B cell (primary cell): ENCODE results near the gene RMC1. TPM values are rescaled to one million over a fixed set of nuclear protein-coding genes. Genes with fewer than 3 reads are reported as not detected.

Experiments
- ATAC-seq: fragments of 200-7000 bp; cut with Tn5 transposase; one replicate; pipeline ENCODE4 v1.10.0; 2021; ENCODE audit warnings: low read depth, mild to moderate bottlenecking, moderate number of reproducible peaks, moderate library complexity
- CTCF ChIA-PET: fragments of 350-600 bp; sonication (Branson Sonifier 250); formaldehyde crosslinking; loops from one replicate; lab custom pipeline; 2021; ENCODE audit warnings: antibody characterized with exemption, inconsistent platforms; lab: Charles Lee
- POLR2A ChIA-PET: fragments of 350-600 bp; sonication (Branson Sonifier 250); formaldehyde crosslinking; loops from one replicate; lab custom pipeline; 2021; ENCODE audit warnings: antibody characterized with exemption; lab: Charles Lee
- DNase-seq: peaks from one replicate; pipeline ENCODE4 v3.0.0; 2013
- H2AFZ ChIP-seq: 2 replicates; pipeline ENCODE4 v1.6.1; 2012; ENCODE audit warnings: mild to moderate bottlenecking, low read depth, low read length; ENCODE audit not compliant: insufficient read depth, poor library complexity, severe bottlenecking
- H3K27ac ChIP-seq, 2 donors: 1 replicate in 1 of 2; 2 replicates in 1 of 2; pipeline ENCODE4 v1.5.1; 2012 to 2013; ENCODE audit warnings: low read length in 2 of 2, mild to moderate bottlenecking in 2 of 2, moderate library complexity in 1 of 2
- H3K27me3 ChIP-seq, 4 experiments: fragments of 200-600 bp in 1 of 4; sonication (generic) in 1 of 4; replicated peaks in 1 of 4; 1 replicate in 2 of 4; 2 replicates in 2 of 4; pipeline versions ENCODE4 v1.6.1 to v1.7.0; 2013 to 2016; ENCODE audit warnings: low read length in 3 of 4, mild to moderate bottlenecking in 2 of 4, mixed read lengths in 1 of 4, moderate library complexity in 1 of 4; ENCODE audit not compliant: insufficient read depth in 4 of 4, control insufficient read depth in 3 of 4; ENCODE audit errors: control extremely low read depth in 1 of 4
- H3K36me3 ChIP-seq, 2 experiments: replicated peaks in 1 of 2; 1 replicate in 1 of 2; 2 replicates in 1 of 2; pipeline versions ENCODE4 v1.6.1 to v1.7.1; 2013; ENCODE audit warnings: low read length in 1 of 2; ENCODE audit not compliant: insufficient read depth in 2 of 2, control insufficient read depth in 1 of 2; ENCODE audit errors: control extremely low read depth in 1 of 2, extremely low read depth in 1 of 2
- H3K4me1 ChIP-seq, 2 donors: fragments of 200-600 bp in 1 of 2; sonication (generic) in 1 of 2; 1 replicate in 1 of 2; 2 replicates in 1 of 2; pipeline versions ENCODE4 v1.5.1 to v1.6.1; 2013 to 2017; ENCODE audit warnings: low read length in 2 of 2; ENCODE audit not compliant: control insufficient read depth in 2 of 2, insufficient read depth in 2 of 2
- H3K4me2 ChIP-seq: replicated peaks from 2 replicates; pipeline ENCODE3; 2012; ENCODE audit warnings: mild to moderate bottlenecking, low read depth, low read length; ENCODE audit not compliant: poor library complexity, severe bottlenecking
- H3K4me3 ChIP-seq, 5 experiments: fragments of 200-600 bp in 1 of 5; sonication (generic) in 1 of 5; 1 replicate in 3 of 5; 2 replicates in 2 of 5; pipeline versions ENCODE4 v1.5.1 to v1.7.0; 2011 to 2016; ENCODE audit warnings: low read length in 4 of 5, mild to moderate bottlenecking in 4 of 5, low read depth in 2 of 5, control low read depth in 1 of 5, moderate library complexity in 1 of 5; ENCODE audit not compliant: insufficient read depth in 1 of 5; ENCODE audit errors: control extremely low read depth in 1 of 5, extremely low read depth in 1 of 5
- H3K79me2 ChIP-seq: fragments of 200-600 bp; sonication (generic); one replicate; pipeline ENCODE4 v1.6.0; 2016; ENCODE audit warnings: low read length; ENCODE audit not compliant: control insufficient read depth, insufficient read depth
- H3K9ac ChIP-seq: fragments of 200-600 bp; sonication (generic); 2 replicates; pipeline ENCODE4 v1.6.1; 2017; ENCODE audit warnings: mild to moderate bottlenecking, low read length, moderate library complexity
- H3K9me3 ChIP-seq, 3 donors: one replicate each; pipeline versions ENCODE4 v1.6.1 to v1.7.1; 2013; ENCODE audit warnings: low read length in 2 of 3; ENCODE audit not compliant: control insufficient read depth in 2 of 3, insufficient read depth in 1 of 3; ENCODE audit errors: control extremely low read depth in 1 of 3
- H4K20me1 ChIP-seq: 2 replicates; pipeline ENCODE4 v1.6.0; 2012; ENCODE audit warnings: mild to moderate bottlenecking, low read length; ENCODE audit not compliant: insufficient read depth, control insufficient read depth, poor library complexity, severe bottlenecking
- H3K27ac Mint-ChIP-seq: one replicate; pipeline ENCODE4 v1.8.0; 2021; ENCODE audit warnings: mixed read lengths
- H3K27me3 Mint-ChIP-seq: one replicate; pipeline ENCODE4 v1.8.0; 2021; ENCODE audit warnings: mixed read lengths
- H3K4me1 Mint-ChIP-seq: one replicate; pipeline ENCODE4 v1.8.0; 2021; ENCODE audit warnings: mixed read lengths
- H3K4me3 Mint-ChIP-seq: one replicate; pipeline ENCODE4 v1.8.0; 2021; ENCODE audit warnings: mixed read lengths
- H3K9me3 Mint-ChIP-seq: one replicate; pipeline ENCODE4 v1.8.0; 2022; ENCODE audit warnings: mixed read lengths; ENCODE audit not compliant: insufficient read depth
- EZH2 ChIP-seq: IDR thresholded peaks from 2 replicates; pipeline ENCODE4 v1.6.1; 2012; ENCODE audit warnings: borderline replicate concordance, low read depth, mild to moderate bottlenecking, moderate library complexity, low read length; ENCODE audit not compliant: insufficient read depth, poor library complexity, severe bottlenecking
- WGBS: methylation state at CpG from one replicate; pipeline ENCODE4 v1.1.5; 2013; ENCODE audit warnings: missing lambda C conversion rate; ENCODE audit not compliant: insufficient coverage; 5-methylcytosine and 5-hydroxymethylcytosine counted together
- intact Hi-C: fragments of 100-400 bp; cut with micrococcal nuclease; formaldehyde crosslinking; loops from one replicate; pipeline ENCODE4 v1.10.0; 2022
- polyA plus RNA-seq: library from polyadenylated mRNA; depleted of rRNA; stranded (reverse); fragments of >200 nt; gene quantifications from 2 replicates; pipeline ENCODE4 v1.2.3, GENCODE V29; 2012
- total RNA-seq, 2 donors: library from RNA; stranded (reverse); fragments of 120-200 nt in 1 of 2; gene quantifications; 1 replicate in 1 of 2; 2 replicates in 1 of 2; pipeline versions ENCODE4 v1.2.3 to v1.2.4, GENCODE V29; 2013 to 2022
- TF ChIP-seq, protein P1 (sequence below): fragments of 200-600 bp; IDR thresholded peaks from one replicate; pipeline ENCODE4 v1.8.0; 2022; ENCODE audit warnings: antibody characterized with exemption, mild to moderate bottlenecking

The RMC1 gene
- total and polyA plus RNA-seq, 2 donors (not counting 1 experiment from before 2014, with no cell fraction given), result 77.3 to 137 TPM

GRCh38 chr18:23470620-23471387 is 32.5 kb upstream of the RMC1 start:
- Mint-ChIP-seq H3K27ac (peak overlapping the region; percentile 21), H3K4me3 (no peak overlapping the region), H3K4me1 (peaks cover 4% of the 10 kb centered on the region), H3K9me3 (no peaks in the 10 kb centered on the region), H3K27me3 (no peaks in the 10 kb centered on the region)
- Histone ChIP-seq H3K36me3 (peaks cover 19 to 82% of the 10 kb centered on the region in 2 experiments), H3K9ac (no peak overlapping the region), H3K4me1 (no peaks in the 10 kb centered on the region), H3K4me2 (no peak overlapping the region), H2AFZ (no peak overlapping the region), H3K9me3 (no peaks in the 10 kb centered on the region), H3K27ac (peak overlapping the region in 1 of 2 donors; percentile 52), H3K79me2 (peaks cover 46% of the 10 kb centered on the region), H3K4me3 (no peak overlapping the region), H4K20me1 (no peaks in the 10 kb centered on the region), H3K27me3 (no peaks in the 10 kb centered on the region)
- ATAC-seq (no peak), DNase-seq (no peak)
- 100% methylated on average over 2 of the region's 2 CpGs for WGBS
- ChIA-PET CTCF (interaction anchor here (0.6 to 1.3 kb wide), 5 partner anchors 9 to 92 kb away, joined by 3 to 4 read pairs (median 3); no protein-coding TSS in a partner anchor), POLR2A (interaction anchor here (0.6 kb wide), 1 partner anchor 17 kb away, joined by 4 read pairs; no protein-coding TSS in a partner anchor)
- intact Hi-C loops, result no loop called here
- TF ChIP-seq, protein P1, sequence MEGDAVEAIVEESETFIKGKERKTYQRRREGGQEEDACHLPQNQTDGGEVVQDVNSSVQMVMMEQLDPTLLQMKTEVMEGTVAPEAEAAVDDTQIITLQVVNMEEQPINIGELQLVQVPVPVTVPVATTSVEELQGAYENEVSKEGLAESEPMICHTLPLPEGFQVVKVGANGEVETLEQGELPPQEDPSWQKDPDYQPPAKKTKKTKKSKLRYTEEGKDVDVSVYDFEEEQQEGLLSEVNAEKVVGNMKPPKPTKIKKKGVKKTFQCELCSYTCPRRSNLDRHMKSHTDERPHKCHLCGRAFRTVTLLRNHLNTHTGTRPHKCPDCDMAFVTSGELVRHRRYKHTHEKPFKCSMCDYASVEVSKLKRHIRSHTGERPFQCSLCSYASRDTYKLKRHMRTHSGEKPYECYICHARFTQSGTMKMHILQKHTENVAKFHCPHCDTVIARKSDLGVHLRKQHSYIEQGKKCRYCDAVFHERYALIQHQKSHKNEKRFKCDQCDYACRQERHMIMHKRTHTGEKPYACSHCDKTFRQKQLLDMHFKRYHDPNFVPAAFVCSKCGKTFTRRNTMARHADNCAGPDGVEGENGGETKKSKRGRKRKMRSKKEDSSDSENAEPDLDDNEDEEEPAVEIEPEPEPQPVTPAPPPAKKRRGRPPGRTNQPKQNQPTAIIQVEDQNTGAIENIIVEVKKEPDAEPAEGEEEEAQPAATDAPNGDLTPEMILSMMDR, result no peak
- TF ChIP-seq EZH2, result no peak

GRCh38 chr18:23471486-23471885 is 31.8 kb upstream of the RMC1 start:
- Histone ChIP-seq H3K4me1 (no peaks in the 10 kb centered on the region), H3K4me3 (no peak overlapping the region), H4K20me1 (no peaks in the 10 kb centered on the region), H2AFZ (no peak overlapping the region), H3K79me2 (peaks cover 41% of the 10 kb centered on the region), H3K36me3 (peaks cover 21 to 82% of the 10 kb centered on the region in 2 experiments), H3K4me2 (no peak overlapping the region), H3K9ac (no peak overlapping the region), H3K27me3 (no peaks in the 10 kb centered on the region), H3K27ac (peak overlapping the region in 1 of 2 donors; percentile 52), H3K9me3 (no peaks in the 10 kb centered on the region)
- no peak overlapping the region for H3K4me3 Mint-ChIP-seq
- ATAC-seq (no peak), DNase-seq (no peak)
- TF ChIP-seq, protein P1, result no peak
- no peak for TF ChIP-seq EZH2
- 98% methylated on average over 6 of the region's 6 CpGs for WGBS
- H3K9me3 Mint-ChIP-seq, result no peaks in the 10 kb centered on the region
- CTCF ChIA-PET, result interaction anchor here (0.6 to 0.7 kb wide), 2 partner anchors 28 to 93 kb away, joined by 3 read pairs; no protein-coding TSS in a partner anchor
- no peaks in the 10 kb centered on the region for H3K27me3 Mint-ChIP-seq
- POLR2A ChIA-PET, result no interaction called here
- no peak overlapping the region for H3K27ac Mint-ChIP-seq
- intact Hi-C loops, result no loop called here
- peaks cover 6% of the 10 kb centered on the region for H3K4me1 Mint-ChIP-seq
